Bone marrow (tissue), 2 donors: ENCODE data around the gene TMEM129.
"Not testable (repeated sequence)": the region's sequence is repeated elsewhere in the genome, so short reads cannot be mapped to it uniquely, and the experiment has no call there.

ENCODE experiments used
- DNase-seq, 2 donors: peaks; one replicate each; lab custom pipeline; 2025; lab: John Stamatoyannopoulos, UW

The TMEM129 gene

GRCh38 chr4:1693131-1693896, 27.8 kb downstream of the TMEM129 start:
- DNase-seq: peak; percentile 12 to 16

GRCh38 chr4:1691737-1692373, 29.3 kb downstream of the TMEM129 start:
- no peak for DNase-seq

GRCh38 chr4:1690698-1691097, 30.4 kb downstream of the TMEM129 start:
- no peak for DNase-seq

GRCh38 chr4:1686440-1687036, 34.6 kb downstream of the TMEM129 start:
- no peak for DNase-seq

GRCh38 chr4:1685235-1686150, 35.6 kb downstream of the TMEM129 start:
- DNase-seq: no peak

GRCh38 chr4:1684506-1685234, 36.5 kb downstream of the TMEM129 start:
- DNase-seq: peak; percentile 59 to 76

- DNase-seq: peak in 1 of 2 donors; percentile 46
Observed at GRCh38 chr4:1683736-1684505, 37.2 kb downstream of the TMEM129 start, which contains the start of gene FAM53A. Gene FAM53A, minus strand, starts transcription at chr4:1684313. Its CDS starts 15,572 bp downstream, at chr4:1668741.

- no peak for DNase-seq
Observed at GRCh38 chr4:1683261-1683735, 37.8 kb downstream of the TMEM129 start.

GRCh38 chr4:1682860-1683259, 38.3 kb downstream of the TMEM129 start:
- no peak for DNase-seq

GRCh38 chr4:1678244-1678643, 42.9 kb downstream of the TMEM129 start:
- DNase-seq: no peak

- peak in 1 of 2 donors; percentile 2 for DNase-seq
Observed at GRCh38 chr4:1676605-1677525, 44.3 kb downstream of the TMEM129 start.

- DNase-seq: no peak
Observed at GRCh38 chr4:1675802-1676137, 45.4 kb downstream of the TMEM129 start.

GRCh38 chr4:1675136-1675801, 45.9 kb downstream of the TMEM129 start:
- DNase-seq: no peak

- DNase-seq: no peak
Observed at GRCh38 chr4:1674682-1675081, 46.4 kb downstream of the TMEM129 start.

GRCh38 chr4:1673671-1674070, 47.5 kb downstream of the TMEM129 start:
- no peak for DNase-seq

GRCh38 chr4:1671011-1671410, 50.1 kb downstream of the TMEM129 start:
- not testable (repeated sequence) for DNase-seq

- no peak for DNase-seq
Observed at GRCh38 chr4:1670279-1670678, 50.8 kb downstream of the TMEM129 start.

GRCh38 chr4:1669850-1670249, 51.3 kb downstream of the TMEM129 start:
- no peak for DNase-seq

- DNase-seq: no peak
Observed at GRCh38 chr4:1669270-1669669, 51.9 kb downstream of the TMEM129 start.
